Skin epidermis (tissue), 12 donors: Measurements from ENCODE around the gene POLR2E.
A peak's percentile ranks its signal among the peaks of the same experiment; 100 is the strongest.

Experiments used
- H3K27ac ChIP-seq, 21 experiments: fragments of 200-600 bp; sonication (generic) in 11 of 21; one replicate each; pipeline ENCODE4 v1.5.0; 2020; ENCODE audit warnings: mild to moderate bottlenecking in 3 of 21, inconsistent platforms in 2 of 21, moderate library complexity in 2 of 21
- H3K4me3 ChIP-seq, 7 experiments: fragments of 200-600 bp; sonication (generic) in 2 of 7; one replicate each; pipeline ENCODE4 v1.5.0; 2020; ENCODE audit warnings: inconsistent platforms in 2 of 7, mild to moderate bottlenecking in 2 of 7, moderate library complexity in 1 of 7

Gene POLR2E

DNA sequence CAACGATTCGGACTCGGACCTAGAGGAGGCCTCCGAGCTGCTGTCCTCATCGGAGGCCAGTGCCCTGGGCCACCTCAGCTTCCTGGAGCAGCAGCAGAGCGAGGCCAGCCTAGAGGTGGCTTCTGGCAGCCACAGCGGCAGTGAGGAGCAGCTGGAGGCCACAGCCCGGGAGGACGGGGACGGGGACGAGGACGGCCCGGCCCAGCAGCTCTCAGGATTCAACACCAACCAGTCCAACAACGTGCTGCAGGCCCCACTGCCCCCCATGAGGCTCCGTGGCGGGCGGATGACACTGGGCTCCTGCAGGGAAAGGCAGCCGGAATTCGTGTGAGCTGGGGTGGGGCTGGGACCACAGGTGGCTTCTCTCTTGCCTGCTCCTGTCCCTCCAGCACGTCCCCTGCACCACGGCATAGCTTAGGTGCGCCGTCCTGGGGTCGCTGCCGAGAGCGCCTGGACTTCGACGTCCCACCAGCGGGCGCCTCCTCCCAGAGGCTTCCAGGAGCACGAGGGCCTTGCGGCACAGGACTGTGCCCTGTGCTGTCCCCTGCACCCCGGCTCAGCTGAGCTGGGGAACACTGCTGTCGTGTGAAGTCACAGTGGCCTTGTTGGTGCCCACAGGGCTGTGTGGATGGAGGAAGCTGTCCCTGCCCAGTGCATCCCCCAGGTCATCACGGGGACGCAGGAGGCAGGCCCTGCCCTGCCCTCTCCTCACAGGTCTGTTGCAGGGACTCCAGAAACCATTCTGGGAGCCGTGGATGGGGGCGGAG is 9.3 kb downstream of the POLR2E start:
- Histone ChIP-seq H3K27ac (peak overlapping the region in 7 of 21 experiments; percentile 12 to 91 (median 36)), H3K4me3 (no peak overlapping the region)

DNA sequence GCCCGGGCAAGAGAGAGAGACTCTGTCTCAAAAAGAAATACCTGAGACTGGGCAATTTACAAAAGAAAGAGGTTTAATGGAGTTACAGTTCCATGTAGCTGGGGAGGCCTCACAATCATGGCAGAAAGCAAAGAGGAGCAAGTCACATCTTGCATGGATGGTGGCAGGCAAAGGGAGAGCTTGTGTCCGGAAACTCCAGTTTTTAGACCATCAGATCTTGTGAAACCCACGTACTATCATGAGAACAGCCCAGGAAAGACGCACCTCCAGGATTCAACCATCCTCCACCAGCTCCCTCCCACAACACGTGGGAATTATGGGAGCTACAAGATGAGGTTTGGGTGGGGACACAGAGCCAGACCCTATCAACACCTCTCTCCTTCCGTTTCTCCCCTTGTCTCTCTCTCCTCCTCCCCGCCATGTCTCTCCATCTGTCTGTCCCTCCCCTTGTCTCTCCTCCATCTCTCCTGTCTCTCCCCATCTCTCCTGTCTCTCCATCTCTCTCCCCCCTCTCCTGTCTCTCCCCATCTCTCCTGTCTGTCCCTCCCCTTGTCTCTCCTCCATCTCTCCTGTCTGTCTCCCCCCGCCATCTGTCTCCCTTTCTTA is 10.0 kb downstream of the POLR2E start:
- Histone ChIP-seq H3K27ac (peak overlapping the region in 2 of 21 experiments; percentile 12 to 36), H3K4me3 (no peak overlapping the region)

DNA sequence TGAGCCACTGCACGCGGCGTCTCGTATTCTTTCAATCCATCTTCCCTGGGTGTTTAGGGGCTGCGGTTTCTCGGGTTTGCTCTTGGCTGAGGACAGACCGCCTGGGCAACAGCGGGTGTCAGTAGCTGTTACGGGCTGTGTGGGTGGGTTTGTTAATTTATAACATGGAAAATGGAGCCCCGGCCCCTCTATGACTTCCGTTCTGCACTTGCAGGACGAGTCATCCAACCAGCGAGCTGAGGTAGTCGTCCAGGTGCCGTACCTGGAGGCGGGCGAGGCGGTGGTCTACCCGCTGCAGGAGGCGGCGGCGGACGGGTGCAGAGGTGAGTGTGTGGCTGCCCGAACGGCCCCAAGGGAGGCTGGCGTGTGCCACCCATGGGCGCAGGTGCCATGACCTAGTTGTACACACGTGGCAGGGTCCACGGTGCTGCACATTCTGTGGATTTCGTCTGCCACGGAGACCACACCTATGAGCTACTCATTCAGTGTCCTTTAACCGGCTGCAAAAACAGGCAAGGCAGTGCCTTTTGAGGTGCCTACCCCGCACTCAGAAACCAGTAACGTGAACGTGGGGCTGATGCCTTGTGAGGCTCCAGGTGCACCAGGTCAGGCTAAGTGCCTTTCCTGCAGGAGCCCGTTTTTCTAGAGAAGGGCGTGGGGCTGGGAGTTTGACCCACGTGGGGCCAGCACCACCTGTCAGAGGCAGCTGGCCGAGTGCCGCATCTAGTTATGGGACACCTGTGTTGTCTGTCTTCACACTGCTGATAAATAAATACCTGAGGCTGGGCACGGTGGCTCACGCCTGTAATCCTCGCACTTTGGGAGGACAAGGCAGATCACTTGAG is 10.9 kb downstream of the POLR2E start:
- Histone ChIP-seq H3K27ac (peak overlapping the region in 2 of 21 experiments; percentile 12 to 45), H3K4me3 (no peak overlapping the region)

DNA sequence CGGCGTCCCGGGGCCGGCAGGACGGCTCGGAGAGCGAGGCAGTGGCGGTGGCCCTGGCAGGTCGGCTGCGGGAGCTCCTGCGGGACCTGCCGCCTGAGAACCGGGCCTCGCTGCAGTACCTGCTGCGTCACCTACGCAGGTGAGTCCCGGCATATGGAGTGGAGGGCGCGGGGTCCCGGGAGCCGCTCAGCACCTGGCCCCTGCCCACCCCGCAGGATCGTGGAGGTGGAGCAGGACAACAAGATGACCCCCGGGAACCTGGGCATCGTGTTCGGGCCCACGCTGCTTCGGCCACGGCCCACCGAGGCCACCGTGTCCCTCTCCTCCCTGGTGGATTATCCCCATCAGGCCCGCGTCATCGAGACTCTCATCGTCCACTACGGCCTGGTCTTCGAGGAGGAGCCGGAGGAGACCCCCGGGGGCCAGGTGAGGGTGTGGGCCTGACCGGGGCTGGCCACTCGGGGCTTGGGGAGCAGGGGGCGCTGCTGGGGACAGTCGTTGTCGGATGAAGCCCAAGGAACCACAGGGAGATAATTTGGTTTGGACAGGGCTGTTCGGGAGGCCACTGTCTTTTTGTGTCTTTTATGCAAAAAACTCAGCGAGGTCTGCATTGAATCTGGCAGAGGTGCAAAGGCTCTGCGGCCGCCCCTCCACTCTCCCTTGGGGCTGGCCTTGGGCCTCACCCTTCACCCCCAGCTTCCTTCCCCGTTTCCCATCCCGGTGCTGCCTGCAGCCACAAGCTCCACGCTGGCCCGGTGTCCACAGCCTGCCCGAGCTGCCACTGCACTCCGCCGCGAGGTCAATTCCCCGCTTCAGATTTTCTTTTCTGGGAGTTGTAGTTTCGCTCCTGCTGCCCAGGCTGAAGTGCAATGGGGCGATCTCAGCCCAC is 12.0 kb downstream of the POLR2E start:
- Histone ChIP-seq H3K4me3 (peak overlapping the region in 4 of 7 experiments; percentile 12 to 30 (median 20)), H3K27ac (peak overlapping the region in 10 of 21 experiments; percentile 2 to 71 (median 36))

- peak overlapping the region in 14 of 21 experiments; percentile 2 to 73 (median 46) for H3K27ac ChIP-seq
- H3K4me3 ChIP-seq = peak overlapping the region in 4 of 7 experiments; percentile 12 to 30 (median 20)
Observed at GRCh38 chr19:1082165-1082927, 12.8 kb downstream of the POLR2E start.

GRCh38 chr19:1081301-1082164 is 13.6 kb downstream of the POLR2E start:
- H3K27ac ChIP-seq = peak overlapping the region in 12 of 21 experiments; percentile 2 to 73 (median 39)
- H3K4me3 ChIP-seq = peak overlapping the region in 3 of 7 experiments; percentile 1 to 30 (median 22)

GRCh38 chr19:1080360-1081161 is 14.6 kb downstream of the POLR2E start:
- H3K4me3 ChIP-seq = no peak overlapping the region
- H3K27ac ChIP-seq = peak overlapping the region in 2 of 21 experiments; percentile 86 to 90

DNA sequence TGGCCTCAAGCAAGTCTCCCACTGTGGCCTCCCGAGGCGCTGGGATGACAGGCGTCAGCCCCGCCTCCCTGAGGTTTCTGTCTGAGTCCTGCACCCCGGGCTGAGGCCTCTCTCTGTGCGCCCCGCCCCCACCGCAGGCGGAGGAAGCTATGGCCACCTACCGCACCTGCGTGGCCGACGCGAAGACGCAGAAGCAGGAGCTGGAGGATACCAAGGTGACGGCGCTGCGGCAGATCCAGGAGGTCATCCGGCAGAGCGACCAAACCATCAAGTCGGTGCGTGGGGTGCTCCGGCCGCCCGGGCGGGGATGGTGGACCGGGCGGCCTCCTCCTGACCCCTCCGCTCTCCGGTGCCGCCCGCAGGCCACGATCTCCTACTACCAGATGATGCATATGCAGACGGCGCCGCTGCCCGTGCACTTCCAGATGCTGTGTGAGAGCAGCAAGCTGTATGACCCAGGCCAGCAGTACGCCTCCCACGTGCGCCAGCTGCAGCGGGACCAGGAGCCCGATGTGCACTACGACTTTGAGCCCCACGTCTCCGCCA is 15.5 kb downstream of the POLR2E start:
- Histone ChIP-seq H3K4me3 (peak overlapping the region in 1 of 7 experiments; percentile 0), H3K27ac (peak overlapping the region in 4 of 21 experiments; percentile 17 to 90 (median 88))

- H3K27ac ChIP-seq = peak overlapping the region in 13 of 21 experiments; percentile 31 to 90 (median 68)
- peak overlapping the region in 6 of 7 experiments; percentile 0 to 31 (median 18) for H3K4me3 ChIP-seq
Observed at GRCh38 chr19:1076951-1077350, 18.2 kb downstream of the POLR2E start.

DNA sequence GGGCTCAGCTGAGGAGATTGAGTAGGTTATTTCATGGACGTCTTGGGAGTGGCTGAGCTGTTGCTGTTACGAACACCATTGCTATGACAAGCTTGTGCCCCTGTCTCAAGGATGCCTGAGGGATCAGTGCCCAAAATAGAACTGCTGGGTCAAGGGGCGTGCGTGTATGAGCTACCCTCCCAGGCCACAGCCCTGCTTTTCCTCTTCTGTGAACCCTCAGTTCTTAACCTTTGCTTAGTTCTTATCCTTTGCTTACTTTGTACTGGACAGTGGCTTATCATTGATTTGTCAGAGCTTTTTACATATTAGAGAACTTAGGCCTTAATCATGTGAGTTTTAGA is 19.2 kb downstream of the POLR2E start:
- Histone ChIP-seq H3K27ac (peak overlapping the region in 8 of 21 experiments; percentile 10 to 90 (median 87)), H3K4me3 (no peak overlapping the region)

DNA sequence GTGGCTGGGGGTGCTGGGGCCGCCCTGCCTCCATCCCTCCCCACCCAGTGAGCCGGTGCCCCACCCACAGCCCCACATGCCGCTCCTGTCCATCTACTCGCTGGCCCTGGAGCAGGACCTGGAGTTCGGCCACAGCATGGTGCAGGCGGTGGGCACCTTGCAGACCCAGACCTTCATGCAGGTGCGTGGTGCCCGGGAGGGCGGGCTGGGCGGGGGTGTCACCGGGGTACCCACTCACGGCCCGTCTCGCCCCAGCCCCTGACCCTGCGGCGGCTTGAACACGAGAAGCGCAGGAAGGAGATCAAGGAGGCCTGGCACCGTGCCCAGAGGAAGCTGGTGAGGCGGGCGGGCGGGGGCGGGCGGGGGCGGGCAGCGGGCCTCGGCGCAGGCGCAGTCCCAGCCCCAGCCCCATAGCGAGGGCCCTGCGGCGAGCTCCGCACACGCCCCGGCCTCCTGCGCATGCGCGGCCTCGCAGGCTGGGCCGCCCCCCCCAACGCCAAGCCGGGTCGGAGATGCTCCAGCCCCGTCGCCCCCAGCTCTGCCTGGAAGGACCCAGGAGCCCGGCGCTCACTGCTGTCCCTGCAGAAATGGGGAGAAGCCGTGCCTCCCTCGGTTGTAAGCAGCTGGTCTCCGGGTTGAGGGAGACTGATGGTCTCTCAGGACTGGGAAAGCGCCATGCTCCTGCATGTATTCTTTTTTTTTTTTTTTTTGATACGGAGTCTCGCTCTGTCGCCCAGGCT is 20.5 kb downstream of the POLR2E start:
- H3K4me3 ChIP-seq = peak overlapping the region in 6 of 7 experiments; percentile 1 to 28 (median 8)
- H3K27ac ChIP-seq = peak overlapping the region in 19 of 21 experiments; percentile 7 to 92 (median 70)

GRCh38 chr19:1073956-1074517 is 21.1 kb downstream of the POLR2E start:
- peak overlapping the region in 5 of 7 experiments; percentile 7 to 28 (median 8) for H3K4me3 ChIP-seq
- H3K27ac ChIP-seq = peak overlapping the region in 18 of 21 experiments; percentile 7 to 92 (median 71)

DNA sequence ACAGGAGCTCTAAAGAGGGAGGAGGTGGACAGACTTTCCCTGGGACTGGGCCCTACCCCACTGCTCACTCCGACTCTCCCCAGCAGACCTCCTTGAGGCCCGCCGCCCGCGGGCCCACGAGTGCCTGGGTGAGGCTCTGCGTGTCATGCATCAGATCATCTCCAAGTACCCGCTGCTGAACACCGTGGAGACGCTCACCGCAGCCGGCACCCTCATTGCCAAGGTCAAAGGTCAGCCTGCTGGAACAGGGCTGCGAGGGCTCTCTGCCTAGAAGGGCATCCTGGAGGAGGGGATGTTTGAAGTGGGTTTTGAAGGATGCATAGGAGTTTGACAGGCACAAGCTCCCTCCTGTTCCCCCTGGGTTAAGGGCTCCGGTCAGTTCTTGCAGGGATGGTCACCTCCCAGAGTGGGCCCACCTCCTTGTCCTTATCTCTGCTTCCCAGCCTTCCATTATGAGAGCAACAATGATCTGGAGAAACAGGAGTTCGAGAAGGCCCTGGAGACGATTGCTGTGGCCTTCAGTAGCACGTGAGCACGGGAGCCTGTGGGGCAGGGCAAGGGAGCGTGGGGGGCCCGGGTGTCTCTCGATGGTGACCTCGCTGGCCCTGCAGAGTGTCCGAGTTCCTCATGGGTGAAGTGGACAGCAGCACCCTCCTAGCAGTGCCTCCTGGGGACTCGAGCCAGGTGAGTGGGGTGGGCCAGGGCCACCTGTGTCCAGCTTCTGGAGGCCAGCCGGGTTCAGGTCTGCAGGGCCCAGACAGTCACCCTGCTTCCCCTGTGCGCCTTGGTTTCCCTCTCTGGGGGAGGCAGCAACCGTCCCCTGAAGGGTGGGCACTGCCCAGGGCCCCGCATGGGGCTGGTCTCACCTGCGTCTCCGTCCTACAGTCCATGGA is 21.9 kb downstream of the POLR2E start:
- peak overlapping the region in 8 of 21 experiments; percentile 5 to 92 (median 82) for H3K27ac ChIP-seq
- H3K4me3 ChIP-seq = no peak overlapping the region

GRCh38 chr19:1072371-1073015 is 22.7 kb downstream of the POLR2E start:
- Histone ChIP-seq H3K4me3 (no peak overlapping the region), H3K27ac (peak overlapping the region in 1 of 21 experiments; percentile 16)
